HG02588 (cell line): ENCODE data around the gene MAPK7.

Source experiments
- ATAC-seq: cut with Tn5 transposase; IDR thresholded peaks from one replicate; pipeline ENCODE4 v1.9.1; 2021; ENCODE audit warnings: mild to moderate bottlenecking, moderate library complexity; ENCODE audit not compliant: unreplicated experiment

The MAPK7 gene

DNA sequence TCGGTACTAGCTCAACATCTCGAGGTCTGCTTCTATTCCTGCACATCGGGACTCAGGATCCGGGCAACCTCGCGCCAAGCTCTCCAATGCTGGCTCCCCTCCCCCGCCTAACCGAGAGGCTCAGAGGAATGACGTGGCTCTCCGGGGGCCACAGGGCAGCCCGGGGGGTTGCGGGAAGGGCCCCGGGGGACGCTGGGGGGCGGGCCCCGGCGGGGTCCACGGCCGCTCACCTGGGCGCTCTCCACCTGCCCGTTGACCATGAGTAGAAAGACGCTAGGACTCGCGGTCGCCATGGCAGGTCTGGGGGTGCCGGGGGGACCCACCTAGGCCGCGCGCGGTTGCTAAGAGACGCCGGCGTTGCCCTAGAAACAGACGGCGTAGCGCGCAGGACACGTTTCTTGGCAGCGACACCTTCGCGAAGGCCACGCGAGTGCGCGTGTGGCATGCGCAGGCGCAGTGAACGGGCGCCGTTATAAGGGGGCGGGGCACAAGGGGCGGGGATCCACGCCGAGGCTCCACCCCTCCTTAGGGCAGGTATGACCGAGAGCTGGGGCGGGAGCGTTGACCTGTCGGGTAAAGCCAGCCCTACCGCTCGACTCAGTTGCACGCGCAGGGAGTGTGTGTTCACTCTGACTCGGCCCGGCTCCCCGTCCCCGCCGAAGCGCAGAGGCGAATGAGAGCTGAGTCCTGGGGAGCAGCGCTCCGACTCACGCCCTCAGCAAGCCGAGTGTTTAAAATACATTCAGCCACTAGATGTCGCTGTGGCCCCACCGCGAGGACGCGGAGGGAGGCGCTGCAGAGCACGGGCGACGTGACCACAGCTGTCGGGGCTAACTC is 15.8 kb upstream of the MAPK7 start, which contains the start of gene B9D1:
Gene B9D1 (minus strand): TSS at position 447 of the 837 bp plus-strand sequence. CDS start 154 bp downstream, at position 293.
- ATAC-seq = peak; percentile 75

DNA sequence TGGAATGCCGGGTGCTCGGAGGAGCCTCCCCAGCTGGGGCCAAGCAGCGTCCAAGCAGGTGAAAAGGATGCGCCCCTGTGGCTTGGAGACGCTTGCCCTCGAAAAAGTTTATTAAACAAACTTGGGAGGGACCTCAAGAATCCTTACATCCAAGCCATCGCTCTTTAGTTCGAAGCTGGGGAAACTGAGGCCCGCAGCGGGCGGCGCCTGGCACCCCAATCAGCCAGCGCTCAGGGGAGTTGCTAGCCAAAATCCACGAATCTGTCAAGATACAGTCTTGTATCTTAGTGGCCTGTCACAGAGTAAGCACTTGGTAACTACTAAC is 15.2 kb upstream of the MAPK7 start:
- ATAC-seq = no peak

DNA sequence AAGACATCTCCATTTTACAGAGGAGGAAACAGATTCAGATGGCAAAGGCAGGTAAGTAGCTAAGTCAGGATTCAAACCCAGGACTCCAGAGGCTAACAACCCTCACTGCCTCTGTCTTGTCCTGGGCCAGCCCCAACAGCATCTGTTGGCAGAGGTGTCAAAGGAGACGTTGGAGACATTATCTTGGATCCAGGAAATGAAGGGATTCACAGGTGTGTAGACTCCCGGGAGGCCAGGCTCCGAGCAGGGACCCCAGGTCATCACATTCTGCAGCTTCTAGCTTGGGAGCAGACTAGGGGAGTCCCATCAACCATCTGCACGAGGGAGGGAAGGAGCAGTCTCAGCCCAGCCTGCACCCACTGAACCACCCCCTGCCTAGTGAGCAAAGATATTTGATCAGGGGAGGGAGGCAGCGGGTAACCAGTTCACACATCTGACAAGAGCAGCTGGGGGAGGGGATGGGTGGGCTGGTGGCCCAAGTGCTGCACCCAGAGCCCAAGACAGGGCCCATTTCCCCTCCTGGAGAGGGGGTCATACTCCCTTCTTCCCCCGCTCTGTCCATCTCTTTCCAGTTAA is 14.8 kb upstream of the MAPK7 start:
- ATAC-seq = no peak

DNA sequence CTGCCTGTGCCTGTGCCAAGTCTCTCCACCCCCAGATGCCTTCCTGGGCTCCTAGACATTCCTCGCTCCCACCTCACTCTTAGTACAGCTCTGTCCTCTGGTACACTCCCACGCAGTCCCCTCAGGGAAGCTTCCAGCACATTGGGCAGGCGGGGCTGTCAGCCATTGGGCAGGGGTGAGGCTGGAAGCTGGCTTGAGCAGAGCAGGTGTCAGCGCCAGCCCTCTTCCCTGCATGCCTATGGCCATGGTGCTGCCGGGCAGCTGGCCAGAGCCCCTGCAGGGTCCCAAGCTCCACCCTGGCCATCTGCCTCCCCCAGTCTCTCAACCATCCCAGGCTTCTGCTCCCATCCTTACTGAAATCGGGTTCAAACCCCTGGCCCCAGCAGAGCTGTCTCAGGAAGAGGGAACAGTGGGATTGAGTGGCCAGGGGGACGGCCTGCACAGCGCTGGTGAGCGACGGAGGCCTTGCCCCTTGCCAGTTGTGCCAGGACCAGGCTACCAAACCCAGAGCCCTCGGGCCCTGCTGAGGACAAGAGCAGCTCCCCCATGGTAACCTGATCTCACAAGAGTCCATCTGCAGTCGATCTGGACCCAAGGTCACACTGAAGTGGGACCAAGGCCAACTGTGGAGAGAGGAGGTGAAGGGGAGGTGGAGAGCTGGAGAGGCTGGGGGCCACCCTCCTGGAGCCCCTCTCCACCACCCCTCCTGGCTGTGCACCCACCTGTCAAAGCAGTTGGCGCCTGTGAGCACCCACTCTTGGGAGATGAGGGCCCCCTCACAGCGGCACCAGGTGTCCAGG is 13.4 kb upstream of the MAPK7 start:
- ATAC-seq = no peak

DNA sequence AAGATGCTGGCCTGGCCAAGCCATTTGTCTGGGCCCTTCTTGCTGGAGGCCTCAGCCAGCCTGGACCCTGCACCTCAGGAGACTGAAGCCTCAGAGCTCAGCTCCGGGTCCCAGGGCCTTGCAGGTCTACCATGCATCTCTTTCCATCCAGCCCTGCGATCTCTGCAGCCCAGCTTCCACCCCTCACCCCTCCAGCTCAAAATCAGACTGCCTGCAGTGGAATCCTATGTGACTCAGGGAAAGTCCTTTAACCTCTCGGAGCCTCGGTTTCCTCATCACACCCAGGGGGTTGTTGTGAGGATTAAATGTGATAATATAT is 12.8 kb upstream of the MAPK7 start:
- no peak for ATAC-seq

DNA sequence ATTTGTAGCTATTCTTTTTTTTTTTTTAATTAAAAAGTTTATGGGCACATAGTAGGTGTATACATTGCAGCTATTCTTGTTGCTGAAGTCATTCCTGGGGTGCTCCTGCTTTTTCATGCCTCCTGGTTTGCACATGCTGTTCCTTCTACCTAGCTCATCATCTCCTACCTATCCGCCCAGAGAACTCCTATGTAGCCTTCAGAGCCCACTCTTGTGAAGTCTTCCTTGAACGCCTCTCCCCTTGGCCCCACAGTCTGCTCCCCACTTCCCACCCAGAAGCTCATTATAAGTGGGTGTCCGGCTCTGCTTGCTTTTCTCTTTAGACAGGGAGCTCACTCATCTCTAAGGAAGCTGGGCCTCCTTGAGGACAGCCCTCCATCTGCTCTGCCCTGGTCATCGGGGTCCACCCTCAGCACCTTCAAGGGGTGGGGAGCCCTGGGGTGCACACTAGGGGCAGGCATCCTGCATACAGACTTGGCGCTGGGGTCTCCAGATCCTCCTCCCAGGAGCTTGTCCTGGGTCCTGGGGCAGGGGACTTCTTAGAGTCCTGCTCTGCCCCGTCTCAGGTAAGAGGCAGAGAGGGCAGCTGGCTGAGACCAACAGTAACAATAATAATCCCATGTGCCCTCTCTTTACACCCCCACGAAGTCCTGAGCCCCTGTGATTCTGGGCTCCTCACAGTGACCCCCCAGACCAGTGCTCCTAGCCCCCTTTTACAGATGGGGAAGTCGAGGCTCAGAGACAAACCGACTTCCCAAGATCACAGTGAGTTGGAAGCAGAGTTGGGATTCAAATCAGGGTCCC is 12.3 kb upstream of the MAPK7 start:
- no peak for ATAC-seq

DNA sequence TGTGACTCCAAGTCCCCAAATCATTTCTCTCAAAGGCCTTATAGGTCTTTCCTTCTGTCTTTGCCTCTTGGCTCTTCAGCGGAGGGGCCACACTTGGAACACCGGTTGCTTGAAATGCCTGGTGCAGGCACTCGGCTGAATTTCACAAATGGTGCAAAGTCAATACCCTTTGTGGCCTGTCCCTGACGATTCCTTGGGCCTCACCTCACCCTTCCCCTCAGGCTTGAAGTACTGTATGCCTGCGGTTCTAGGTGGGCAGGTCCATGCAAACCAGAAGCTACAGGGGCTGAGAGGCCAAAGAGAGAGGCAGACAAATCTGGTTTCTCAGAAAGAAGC is 11.7 kb upstream of the MAPK7 start:
- ATAC-seq = no peak

DNA sequence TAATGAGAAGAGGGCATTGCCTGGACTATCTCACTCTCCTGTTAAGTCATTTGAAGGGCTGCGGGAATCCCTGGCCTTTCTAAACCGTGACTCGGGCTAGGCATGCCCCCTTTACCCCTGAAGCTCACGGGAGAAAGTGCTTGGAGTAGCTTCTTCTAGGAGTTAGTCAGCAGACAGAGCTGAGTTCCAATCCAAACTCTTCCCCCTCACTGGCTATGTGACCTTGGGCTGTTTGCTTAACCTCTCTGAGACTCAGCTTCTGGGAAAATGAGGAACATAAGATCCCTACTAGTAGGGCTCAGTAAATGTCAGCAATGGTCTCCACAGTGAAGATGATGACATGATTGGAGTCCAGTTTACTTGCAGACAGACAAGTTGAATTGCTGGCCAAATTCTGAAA is 10.1 kb upstream of the MAPK7 start:
- no peak for ATAC-seq

DNA sequence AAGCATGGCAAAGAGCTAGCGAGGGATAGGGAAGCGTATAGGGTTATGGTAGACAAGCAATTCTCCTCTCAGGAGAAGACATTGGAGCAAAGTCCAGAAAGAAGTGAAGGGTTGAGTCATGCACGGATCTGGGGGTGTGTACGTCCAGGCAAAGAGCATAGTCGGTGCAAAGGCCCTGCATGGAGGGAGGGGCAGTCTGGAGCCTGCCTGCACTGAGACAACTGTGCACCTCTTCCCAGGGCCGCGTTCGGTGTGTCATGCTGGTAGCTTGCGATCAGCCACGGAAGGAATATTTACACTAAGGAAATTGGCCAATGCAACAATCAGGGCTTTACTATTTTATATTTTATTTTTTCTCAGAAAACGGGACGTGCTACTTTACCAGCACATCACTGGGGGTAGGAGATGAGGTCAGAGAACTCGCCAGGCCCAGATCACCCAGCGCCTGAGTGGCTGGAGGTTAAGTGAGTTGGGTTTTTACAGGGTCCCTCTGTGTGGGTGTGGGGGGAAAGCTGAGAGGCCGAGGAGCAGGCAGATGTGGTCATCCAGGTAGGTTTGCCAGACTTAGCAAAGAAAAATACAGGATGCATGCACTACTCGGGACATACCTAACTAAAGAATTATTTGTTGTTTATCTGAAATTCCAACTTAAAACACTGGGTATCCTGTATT is 9.1 kb upstream of the MAPK7 start:
- no peak for ATAC-seq

DNA sequence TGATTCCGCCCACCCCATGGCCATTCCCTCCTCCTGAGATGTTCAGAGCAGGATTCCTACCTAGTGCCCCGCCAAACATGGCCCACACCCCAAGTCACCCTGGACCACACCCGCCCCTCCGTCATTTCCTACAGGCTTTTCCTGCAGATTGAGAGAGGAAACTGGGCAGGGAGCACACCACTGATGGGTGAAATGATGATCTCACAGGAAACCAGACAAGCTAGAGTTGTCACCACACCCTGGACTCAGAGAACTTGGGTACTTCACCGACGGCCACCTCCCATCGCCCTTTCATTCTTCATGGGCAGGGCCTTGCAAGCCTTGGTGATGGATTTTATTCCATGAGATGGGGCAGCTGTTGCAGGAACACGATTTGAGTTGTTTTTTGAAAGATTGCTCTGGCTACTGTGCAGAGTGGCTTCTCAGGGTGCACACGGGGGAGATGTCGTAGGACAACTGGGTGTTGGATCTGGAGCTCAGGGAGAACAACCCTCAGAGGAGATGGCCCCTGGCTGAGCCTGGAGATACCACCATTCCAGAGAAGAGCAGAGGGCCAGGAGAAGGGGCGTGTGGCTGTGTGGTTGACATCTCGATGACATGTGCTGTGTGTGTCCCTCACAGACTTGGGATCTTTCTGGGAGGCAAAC is 8.3 kb upstream of the MAPK7 start:
- peak; percentile 15 for ATAC-seq

DNA sequence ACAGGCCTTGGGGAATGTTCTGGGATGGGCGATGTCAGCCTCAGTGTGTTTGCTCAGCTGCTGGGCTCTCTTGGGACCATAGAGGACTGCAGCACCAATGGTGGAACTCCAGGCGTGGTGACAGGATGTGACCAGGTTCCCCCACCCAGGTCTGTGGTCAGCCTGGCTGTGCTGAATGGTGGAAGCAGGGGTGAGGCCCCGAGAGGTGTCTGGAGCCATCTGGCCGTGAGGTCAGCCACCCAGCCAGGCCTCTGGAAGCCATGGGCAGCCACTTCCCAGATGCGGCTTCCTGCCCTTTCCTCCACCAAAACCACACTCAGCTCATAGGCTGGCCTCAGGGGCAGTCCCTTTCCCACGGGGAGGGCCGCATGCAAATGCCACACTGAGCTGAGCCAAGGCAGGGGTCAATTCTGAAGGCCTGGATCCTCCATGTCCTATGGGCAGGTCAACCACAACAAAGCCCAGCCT is 7.8 kb upstream of the MAPK7 start:
- peak; percentile 57 for ATAC-seq

DNA sequence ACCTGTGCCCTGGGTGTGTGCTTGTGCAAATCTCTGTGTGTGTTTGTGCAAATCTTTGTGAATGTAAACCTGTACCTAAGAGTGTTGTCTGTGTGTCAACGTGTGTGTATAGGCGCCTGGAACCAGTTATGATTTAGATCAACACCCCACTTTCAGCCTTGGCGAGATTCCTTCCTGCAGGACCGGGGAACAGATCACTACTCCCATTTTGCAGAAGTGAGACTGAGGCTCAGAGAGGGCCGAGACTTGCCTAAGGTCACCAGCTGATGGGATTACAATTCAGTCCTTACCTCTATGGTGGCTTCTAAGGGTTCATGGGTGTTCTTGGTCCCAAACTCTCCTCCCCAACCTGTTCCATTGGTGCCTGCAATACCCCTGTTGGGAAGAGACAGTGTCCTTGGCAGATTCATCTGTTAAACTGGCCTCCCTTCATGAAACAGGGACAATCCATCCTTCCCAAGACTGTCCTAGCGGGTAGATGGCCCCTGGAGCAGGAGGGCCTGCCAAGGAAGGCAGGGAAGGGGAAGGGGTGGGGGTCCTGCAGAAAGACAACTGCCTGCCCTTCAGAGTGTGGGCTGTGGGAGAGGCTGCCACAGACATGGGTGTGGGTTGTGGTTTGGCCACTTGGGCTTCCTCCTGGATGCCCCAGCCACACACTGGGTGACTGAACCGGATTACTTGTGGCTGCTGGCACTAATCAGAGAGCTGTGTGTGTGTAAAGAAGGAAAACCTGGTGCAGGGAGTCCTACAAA is 6.9 kb upstream of the MAPK7 start:
- no peak for ATAC-seq

DNA sequence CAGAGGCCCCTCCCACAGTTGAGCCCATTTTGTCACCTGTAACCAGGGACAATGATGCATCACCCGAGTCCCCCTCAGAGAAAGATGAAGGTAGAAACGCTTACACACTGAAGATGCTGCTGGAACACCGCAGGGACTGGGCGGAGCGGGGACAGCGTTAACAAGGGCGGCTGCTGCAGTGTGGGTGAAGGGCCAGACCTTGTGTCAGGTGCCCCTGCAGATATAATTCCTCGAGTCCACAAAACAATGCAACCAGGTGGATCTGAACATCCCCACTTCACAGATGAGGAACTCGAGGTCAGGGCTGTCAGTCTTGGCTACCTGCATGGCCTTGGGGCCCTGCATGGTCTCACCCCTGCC is 6.3 kb upstream of the MAPK7 start:
- ATAC-seq = no peak

DNA sequence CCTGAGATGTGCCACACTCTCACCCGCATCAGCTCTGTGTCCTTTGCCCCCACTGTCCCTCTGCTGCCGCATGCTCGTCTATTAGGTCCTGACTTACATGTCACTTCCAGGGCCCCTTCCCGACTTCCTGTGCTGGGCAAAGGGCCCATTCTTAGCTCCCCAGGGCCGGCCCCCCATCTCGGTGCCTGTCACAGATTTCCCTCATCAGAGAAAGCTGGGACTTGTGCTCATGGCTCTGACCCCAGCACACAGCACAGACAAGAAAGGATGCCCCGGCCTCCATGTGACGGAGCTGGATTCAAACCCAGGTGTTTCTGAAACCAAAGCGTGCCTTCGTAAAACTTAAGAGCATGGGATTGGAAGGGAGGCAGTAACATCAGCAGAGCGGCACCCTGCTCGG is 5.9 kb upstream of the MAPK7 start:
- no peak for ATAC-seq

DNA sequence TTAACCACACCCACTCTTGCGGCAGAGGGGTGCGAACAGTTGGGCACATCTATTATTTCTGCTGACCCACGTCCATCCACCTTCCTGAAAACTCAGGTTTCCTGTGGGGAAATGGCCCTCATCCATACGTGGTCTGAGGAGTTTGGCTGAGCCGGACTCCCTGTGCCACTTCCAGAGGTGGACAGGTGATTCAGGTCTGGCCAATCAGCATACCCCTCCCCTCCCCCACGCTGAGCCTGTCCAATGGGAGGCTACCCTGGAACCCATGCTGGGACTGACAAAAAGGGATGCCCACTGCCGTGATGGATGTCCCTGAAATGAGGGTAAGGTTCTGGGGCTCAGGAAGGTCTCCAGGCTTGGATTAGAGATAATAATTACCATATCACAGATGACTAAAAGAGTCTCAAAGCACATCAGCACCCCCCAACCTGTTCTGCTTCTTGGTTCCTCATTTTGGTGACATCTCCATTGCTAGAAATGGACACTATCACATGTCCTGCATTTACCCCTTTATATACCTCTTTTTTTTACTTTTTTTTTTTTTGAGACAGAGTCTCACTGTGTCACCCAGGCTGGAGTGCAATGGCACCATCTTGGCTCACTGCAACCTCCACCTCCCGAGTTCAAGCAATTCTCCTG is 5.3 kb upstream of the MAPK7 start:
- no peak for ATAC-seq

DNA sequence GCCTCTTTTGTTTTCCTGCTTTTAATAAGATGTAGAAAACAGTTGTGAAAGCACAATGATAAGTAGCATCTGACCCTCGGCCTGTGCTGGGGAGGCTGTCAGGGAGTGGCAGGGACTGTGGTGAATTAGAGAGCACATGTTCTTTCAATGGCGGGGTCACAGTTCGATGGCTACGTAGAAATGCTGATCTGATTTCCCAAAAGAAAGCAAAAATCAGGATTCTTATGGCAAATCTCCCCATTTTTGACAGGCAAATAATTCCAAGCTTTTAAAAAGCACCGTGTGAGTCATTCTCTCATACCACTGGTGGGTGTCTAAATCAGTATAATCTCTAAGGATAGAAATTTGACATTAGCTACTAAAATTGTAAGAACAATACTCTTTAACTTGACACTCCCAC is 4.2 kb upstream of the MAPK7 start:
- no peak for ATAC-seq

DNA sequence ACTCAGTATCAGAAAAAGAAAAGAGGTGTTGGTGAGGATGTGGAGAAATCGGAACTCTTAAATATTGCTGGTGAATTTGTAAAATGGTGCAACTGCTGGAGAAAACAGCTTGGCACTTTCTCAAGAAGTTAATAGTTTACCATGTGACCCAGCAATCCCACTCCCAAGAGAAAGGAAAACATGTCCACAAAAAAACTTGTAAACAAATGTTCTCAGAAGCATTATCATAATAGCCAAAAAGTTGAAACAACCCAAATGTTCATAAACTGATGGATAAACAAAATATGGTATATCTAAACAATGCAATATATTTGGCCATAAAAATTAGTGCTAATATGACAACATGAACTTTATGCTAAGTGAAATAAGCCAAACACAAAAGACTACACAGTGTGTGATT is 2.6 kb upstream of the MAPK7 start:
- ATAC-seq = no peak

DNA sequence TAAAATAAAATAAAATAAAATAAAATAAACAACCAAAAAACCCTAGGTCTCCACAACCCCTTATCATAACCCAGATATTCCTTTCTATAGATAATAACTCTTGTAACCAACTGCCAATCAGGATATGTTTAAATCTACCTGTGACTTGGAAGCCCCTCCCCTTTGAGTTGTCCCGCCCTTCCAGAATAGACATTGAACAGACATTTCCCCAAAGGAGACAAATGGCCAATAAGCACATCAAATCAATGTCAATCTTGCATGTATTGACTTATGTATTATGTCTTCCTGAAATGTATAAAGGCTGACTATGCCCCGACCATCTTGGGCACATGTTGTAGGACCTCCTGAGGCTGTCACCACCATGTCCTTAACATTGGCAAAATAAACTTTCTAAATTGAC is 1.5 kb upstream of the MAPK7 start:
- ATAC-seq = no peak
